HL-60 (cell line): ENCODE measurements around the gene DMAC2.

Experiments used
- SPI1 ChIP-seq: IDR thresholded peaks from 2 replicates; pipeline ENCODE4 v1.6.1; 2012; ENCODE audit warnings: low read depth, mild to moderate bottlenecking, borderline replicate concordance
- TF ChIP-seq, protein P1 (sequence below): IDR thresholded peaks from one replicate; pipeline ENCODE4 v1.5.1; 2011; ENCODE audit warnings: low read length, control low read depth, inconsistent platforms; ENCODE audit not compliant: insufficient read depth
- TF ChIP-seq, protein P2 (sequence below): IDR thresholded peaks from 2 replicates; pipeline ENCODE4 v1.6.1; 2012; ENCODE audit warnings: low read depth; ENCODE audit not compliant: insufficient replicate concordance

DNA sequence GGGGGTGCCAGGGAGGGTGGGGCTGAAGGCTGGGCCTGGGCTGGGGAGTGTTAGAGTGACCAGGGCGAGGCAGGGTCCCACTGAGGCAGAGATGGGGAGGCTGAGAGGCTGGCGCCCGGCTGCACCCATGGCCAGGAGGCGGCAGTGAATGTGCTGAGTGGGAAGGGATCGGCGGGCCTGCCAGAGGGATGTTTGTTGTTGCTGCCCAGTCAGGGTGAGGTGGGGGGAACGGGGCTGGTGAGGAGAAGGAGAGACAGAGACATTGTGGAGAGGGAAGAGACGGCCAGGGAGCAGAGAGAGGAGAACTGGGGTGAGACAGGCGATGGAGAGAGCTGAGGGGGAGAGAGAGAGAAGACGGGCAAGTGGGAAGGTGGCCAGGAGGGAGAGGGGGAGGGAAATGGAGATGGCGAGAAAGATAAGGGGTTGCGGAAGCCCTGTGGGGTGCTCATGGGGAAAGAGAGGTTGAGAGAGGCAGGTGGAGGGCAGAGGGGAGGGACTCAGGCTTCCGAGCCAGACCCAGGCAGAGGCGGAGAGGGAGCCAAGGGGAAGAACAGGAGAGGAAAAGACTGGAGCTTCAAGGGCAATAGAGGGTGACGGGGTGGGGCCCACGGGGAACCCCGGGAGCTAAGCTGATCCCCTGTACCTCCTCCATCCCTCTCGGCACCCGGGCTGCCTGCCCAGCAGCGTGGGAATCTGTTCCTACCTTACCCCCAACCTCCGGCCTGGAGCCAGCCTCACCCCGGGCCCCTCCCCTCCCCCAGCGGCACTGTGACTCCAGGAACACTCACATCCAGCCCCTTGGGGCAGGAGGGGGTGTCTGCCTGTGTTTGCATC lies 11.8 kb downstream of the DMAC2 start:
- TF ChIP-seq SPI1, result peak; percentile 26; the same call in 1 of the 2 replicates
- TF ChIP-seq, protein P1, sequence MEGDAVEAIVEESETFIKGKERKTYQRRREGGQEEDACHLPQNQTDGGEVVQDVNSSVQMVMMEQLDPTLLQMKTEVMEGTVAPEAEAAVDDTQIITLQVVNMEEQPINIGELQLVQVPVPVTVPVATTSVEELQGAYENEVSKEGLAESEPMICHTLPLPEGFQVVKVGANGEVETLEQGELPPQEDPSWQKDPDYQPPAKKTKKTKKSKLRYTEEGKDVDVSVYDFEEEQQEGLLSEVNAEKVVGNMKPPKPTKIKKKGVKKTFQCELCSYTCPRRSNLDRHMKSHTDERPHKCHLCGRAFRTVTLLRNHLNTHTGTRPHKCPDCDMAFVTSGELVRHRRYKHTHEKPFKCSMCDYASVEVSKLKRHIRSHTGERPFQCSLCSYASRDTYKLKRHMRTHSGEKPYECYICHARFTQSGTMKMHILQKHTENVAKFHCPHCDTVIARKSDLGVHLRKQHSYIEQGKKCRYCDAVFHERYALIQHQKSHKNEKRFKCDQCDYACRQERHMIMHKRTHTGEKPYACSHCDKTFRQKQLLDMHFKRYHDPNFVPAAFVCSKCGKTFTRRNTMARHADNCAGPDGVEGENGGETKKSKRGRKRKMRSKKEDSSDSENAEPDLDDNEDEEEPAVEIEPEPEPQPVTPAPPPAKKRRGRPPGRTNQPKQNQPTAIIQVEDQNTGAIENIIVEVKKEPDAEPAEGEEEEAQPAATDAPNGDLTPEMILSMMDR, result no peak
- TF ChIP-seq, protein P2, sequence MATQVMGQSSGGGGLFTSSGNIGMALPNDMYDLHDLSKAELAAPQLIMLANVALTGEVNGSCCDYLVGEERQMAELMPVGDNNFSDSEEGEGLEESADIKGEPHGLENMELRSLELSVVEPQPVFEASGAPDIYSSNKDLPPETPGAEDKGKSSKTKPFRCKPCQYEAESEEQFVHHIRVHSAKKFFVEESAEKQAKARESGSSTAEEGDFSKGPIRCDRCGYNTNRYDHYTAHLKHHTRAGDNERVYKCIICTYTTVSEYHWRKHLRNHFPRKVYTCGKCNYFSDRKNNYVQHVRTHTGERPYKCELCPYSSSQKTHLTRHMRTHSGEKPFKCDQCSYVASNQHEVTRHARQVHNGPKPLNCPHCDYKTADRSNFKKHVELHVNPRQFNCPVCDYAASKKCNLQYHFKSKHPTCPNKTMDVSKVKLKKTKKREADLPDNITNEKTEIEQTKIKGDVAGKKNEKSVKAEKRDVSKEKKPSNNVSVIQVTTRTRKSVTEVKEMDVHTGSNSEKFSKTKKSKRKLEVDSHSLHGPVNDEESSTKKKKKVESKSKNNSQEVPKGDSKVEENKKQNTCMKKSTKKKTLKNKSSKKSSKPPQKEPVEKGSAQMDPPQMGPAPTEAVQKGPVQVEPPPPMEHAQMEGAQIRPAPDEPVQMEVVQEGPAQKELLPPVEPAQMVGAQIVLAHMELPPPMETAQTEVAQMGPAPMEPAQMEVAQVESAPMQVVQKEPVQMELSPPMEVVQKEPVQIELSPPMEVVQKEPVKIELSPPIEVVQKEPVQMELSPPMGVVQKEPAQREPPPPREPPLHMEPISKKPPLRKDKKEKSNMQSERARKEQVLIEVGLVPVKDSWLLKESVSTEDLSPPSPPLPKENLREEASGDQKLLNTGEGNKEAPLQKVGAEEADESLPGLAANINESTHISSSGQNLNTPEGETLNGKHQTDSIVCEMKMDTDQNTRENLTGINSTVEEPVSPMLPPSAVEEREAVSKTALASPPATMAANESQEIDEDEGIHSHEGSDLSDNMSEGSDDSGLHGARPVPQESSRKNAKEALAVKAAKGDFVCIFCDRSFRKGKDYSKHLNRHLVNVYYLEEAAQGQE, result no peak
